ENCODE data around the gene PTK6. TPM values are rescaled to one million over a fixed set of nuclear protein-coding genes. Genes with fewer than 3 reads are reported as not detected.

Gene PTK6
- total RNA-seq, 1 experiment from 2014 or later = 6.7 TPM

GRCh38 chr20:63491078-63491477 is 46.1 kb downstream of the PTK6 start:
- RAD21 ChIA-PET (ENCODE audit: low non-redundant PET in 1 of 2, low total read pairs in 2 of 2, uncharacterized antibody in 2 of 2, unreplicated experiment in 2 of 2) = no interaction called here
- Histone ChIP-seq H2AFZ (ENCODE audit: low read depth, low read length, poor library complexity, severe bottlenecking) (no peak overlapping the region), H3K27ac (ENCODE audit: low read depth, low read length) (no peak overlapping the region), H3K36me3 (ENCODE audit: control insufficient read depth in 1 of 2, insufficient read depth in 2 of 2, low read length in 2 of 2) (peaks cover 44 to 69% of the 10 kb centered on the region in 2 experiments), H3K4me2 (ENCODE audit: low read length) (no peak overlapping the region), H3K27me3 (ENCODE audit: insufficient read depth, low read length) (no peaks in the 10 kb centered on the region), H3K9ac (ENCODE audit: low read length) (no peak overlapping the region), H3K4me3 (replicated peaks in 1 of 2; ENCODE audit: low read depth in 1 of 2, low read length in 2 of 2) (no peak overlapping the region), H3K79me2 (ENCODE audit: insufficient read depth, low read length) (peaks cover 25% of the 10 kb centered on the region; the same call in 1 of the 2 replicates), H3K9me2 (ENCODE audit: insufficient read depth) (no peaks in the 10 kb centered on the region), H3K9me3 (ENCODE audit: control insufficient read depth in 1 of 2, insufficient read depth in 1 of 2, low read depth in 1 of 2, low read length in 2 of 2) (no peaks in the 10 kb centered on the region), H3K4me1 (ENCODE audit: control insufficient read depth in 1 of 2, insufficient read depth in 2 of 2, low read length in 2 of 2) (peaks cover 0 to 10% of the 10 kb centered on the region in 2 experiments; a peak in 1 of 4 replicates), H4K20me1 (ENCODE audit: insufficient read depth) (no peaks in the 10 kb centered on the region)
- ATAC-seq (no peak), DNase-seq (ENCODE audit: low read depth, low spot score) (no peak)
- intact Hi-C loops (cut with micrococcal nuclease) = no loop called here
- POLR2A ChIA-PET = no interaction called here
- CTCF ChIA-PET = no interaction called here
- no peak for TF ChIP-seq CEBPB (IDR thresholded peaks at IDR 0.05; ENCODE audit: low read depth)
- TF ChIP-seq ELF1 (IDR thresholded peaks at IDR 0.05; ENCODE audit: borderline replicate concordance, low read depth) = no peak
- no peak for TF ChIP-seq TCF7L2 (IDR thresholded peaks at IDR 0.05; ENCODE audit: borderline replicate concordance, extremely low read depth, insufficient read depth, insufficient read length)
- TF ChIP-seq ZFX (IDR thresholded peaks at IDR 0.05) = no peak
- TF ChIP-seq ATF3 (IDR thresholded peaks at IDR 0.05) = no peak
- TF ChIP-seq YY1 (IDR thresholded peaks at IDR 0.05; ENCODE audit: extremely low read depth, insufficient replicate concordance, low read depth, low read length) = no peak
- no peak for TF ChIP-seq RAD21 (IDR thresholded peaks at IDR 0.05; ENCODE audit: low read depth)
- TF ChIP-seq EGR1 (IDR thresholded peaks at IDR 0.05; ENCODE audit: low read depth) = no peak
- no peak for TF ChIP-seq CBX3 (IDR thresholded peaks at IDR 0.05; ENCODE audit: low read depth)
- no peak for TF ChIP-seq ZBTB33 (IDR thresholded peaks at IDR 0.05; ENCODE audit: extremely low read depth, insufficient replicate concordance, low read length)
- TF ChIP-seq REST (IDR thresholded peaks at IDR 0.05; ENCODE audit: low read depth) = no peak
- TF ChIP-seq EZH2 (IDR thresholded peaks at IDR 0.05) = no peak
- BruUV-seq (replicated peaks) = no TSS peak

Measured in HCT116 (cell line).